Measurements from ENCODE around the gene NNAT. TPM values are rescaled to one million over a fixed set of nuclear protein-coding genes. Genes with fewer than 3 reads are reported as not detected.

Gene NNAT
- total RNA-seq, 1 experiment from 2014 or later, result 43.1 TPM

GRCh38 chr20:37516811-37517750 is 4.0 kb upstream of the NNAT start:
- Histone ChIP-seq H2BK120ac (ENCODE audit: low read depth, low read length, poor library complexity, severe bottlenecking) (no peak overlapping the region), H2BK12ac (ENCODE audit: insufficient read length, low read depth, low read length) (no peak overlapping the region), H2BK15ac (ENCODE audit: low read depth, low read length) (no peak overlapping the region), H2BK5ac (ENCODE audit: insufficient read length, low read length) (no peak overlapping the region), H3K14ac (ENCODE audit: insufficient read depth, low read length) (no peak overlapping the region), H3K9ac (ENCODE audit: extremely low read depth, insufficient read length, low read length) (no peak overlapping the region), H3K4me2 (ENCODE audit: insufficient read depth, insufficient read length, low read length) (no peak overlapping the region), H3K4me1 (ENCODE audit: insufficient read depth, low read length) (peaks cover 4% of the 10 kb centered on the region; the same call in 1 of the 2 replicates), H3K56ac (ENCODE audit: insufficient read length, low read depth, low read length) (no peak overlapping the region), H3K4ac (ENCODE audit: low read depth, low read length) (no peak overlapping the region), H2AFZ (ENCODE audit: low read length) (no peak overlapping the region), H3K27me3 (ENCODE audit: insufficient read depth, low read length) (no peaks in the 10 kb centered on the region), H4K20me1 (ENCODE audit: control insufficient read depth, insufficient read depth, insufficient read length) (no peaks in the 10 kb centered on the region), H2AK5ac (ENCODE audit: insufficient read length, low read length) (no peak overlapping the region), H3K23ac (ENCODE audit: insufficient read length, low read depth, low read length) (no peak overlapping the region), H3K18ac (ENCODE audit: insufficient read length, low read depth, low read length) (no peak overlapping the region), H3K9me3 (ENCODE audit: control insufficient read depth, low read depth, low read length) (no peaks in the 10 kb centered on the region), H2BK20ac (ENCODE audit: low read depth, low read length, poor library complexity, severe bottlenecking) (no peak overlapping the region), H4K5ac (ENCODE audit: insufficient read length, low read depth, low read length) (no peak overlapping the region), H3K79me1 (ENCODE audit: insufficient read depth, low read depth, low read length, poor library complexity, severe bottlenecking) (peaks cover 8% of the 10 kb centered on the region), H3K27ac (ENCODE audit: insufficient read length, low read depth, low read length) (no peak overlapping the region), H3K79me2 (ENCODE audit: insufficient read depth, low read length) (peaks cover 4% of the 10 kb centered on the region; the same call in 1 of the 2 replicates), H3T11ph (ENCODE audit: low read length) (no peak overlapping the region), H4K91ac (ENCODE audit: insufficient read length, low read depth, low read length) (no peak overlapping the region), H4K8ac (replicated peaks; ENCODE audit: insufficient read length, low read depth, low read length) (no peak overlapping the region), H3K23me2 (ENCODE audit: insufficient read length, low read depth, low read length, poor library complexity, severe bottlenecking) (peaks cover 13% of the 10 kb centered on the region)
- no peak for DNase-seq
- Mint-ChIP-seq H3K4me1 (peaks cover 54 to 55% of the 10 kb centered on the region in 2 experiments), H3K27me3 (ENCODE audit: low read depth) (no peaks in the 10 kb centered on the region), H3K9me3 (peaks cover 2 to 8% of the 10 kb centered on the region in 2 experiments; a peak in 2 of 5 replicates), H3K4me3 (no peak overlapping the region), H3K36me3 (ENCODE audit: insufficient read depth in 1 of 3, low read depth in 3 of 3) (peaks cover 33 to 56% (median 43%) of the 10 kb centered on the region in 3 experiments), H3K27ac (no peak overlapping the region; a peak in 2 of 7 replicates)
- WGBS (ENCODE audit: extremely low coverage, insufficient read length, low lambda C conversion rate), result no CpG with 5 or more reads among the region's 13 CpGs
- TF ChIP-seq CTCF (conservative IDR thresholded peaks at IDR 0.05), result no peak
